ENCODE results near the gene FEZF1.

- TF ChIP-seq CTCF (IDR thresholded peaks at IDR 0.05; ENCODE audit: insufficient read depth, low read length, poor library complexity, severe bottlenecking): no peak
- TF ChIP-seq EZH2phosphoT487 (conservative IDR thresholded peaks at IDR 0.05; ENCODE audit: low read length): no peak
These were observed 15.1 kb downstream of the FEZF1 start for GRCh38 chr7:122289426-122289825.
